H1 (cell line): ENCODE data around the gene TMC4. TPM values are rescaled to one million over a fixed set of nuclear protein-coding genes. Genes with fewer than 3 reads are reported as not detected.

Source experiments
- CTCF ChIA-PET: fragments of 300-600 bp; sonication (Branson Sonifier 250); formaldehyde crosslinking; loops from one replicate; lab custom pipeline; 2021; ENCODE audit not compliant: partially characterized antibody; lab: Charles Lee
- POLR2A ChIA-PET: fragments of 300-600 bp; sonication (Branson Sonifier 250); formaldehyde crosslinking; loops from one replicate; lab custom pipeline; 2021; ENCODE audit warnings: inconsistent platforms; ENCODE audit not compliant: partially characterized antibody; lab: Charles Lee
- DNase-seq, 2 experiments: peaks; one replicate each; pipeline versions ENCODE4 v3.0.0 to v3.0.0-alpha.2; 2010 to 2022; ENCODE audit warnings: low spot score in 2 of 2, low read depth in 1 of 2, mixed read lengths in 1 of 2
- FAIRE-seq: peaks from 2 replicates; lab custom pipeline; 2011; peaks lifted over from hg19 to GRCh38; lab: Jason Lieb, UNC
- H2AFZ ChIP-seq: 2 replicates; pipeline ENCODE4 v1.8.1; 2012; ENCODE audit warnings: low read length, inconsistent platforms
- H2AK5ac ChIP-seq: 2 replicates; pipeline ENCODE4 v1.6.1; 2013; ENCODE audit warnings: low read depth, low read length
- H2BK120ac ChIP-seq: replicated peaks from 2 replicates; pipeline ENCODE3; 2013; ENCODE audit warnings: low read depth, low read length, inconsistent platforms
- H2BK12ac ChIP-seq: 2 replicates; pipeline ENCODE4 v1.6.1; 2013; ENCODE audit warnings: low read depth, low read length
- H2BK15ac ChIP-seq: 2 replicates; pipeline ENCODE4 v1.6.1; 2013; ENCODE audit warnings: low read length
- H2BK20ac ChIP-seq: 2 replicates; pipeline ENCODE4 v1.6.1; 2013; ENCODE audit warnings: low read length
- H2BK5ac ChIP-seq: 2 replicates; pipeline ENCODE4 v1.6.1; 2013; ENCODE audit warnings: low read depth, low read length
- H3K14ac ChIP-seq: 2 replicates; pipeline ENCODE4 v1.6.1; 2013; ENCODE audit warnings: inconsistent platforms; ENCODE audit not compliant: insufficient read length
- H3K18ac ChIP-seq: 2 replicates; pipeline ENCODE4 v1.6.1; 2013; ENCODE audit warnings: low read length; ENCODE audit errors: extremely low read depth
- H3K23ac ChIP-seq: 2 replicates; pipeline ENCODE4 v1.6.1; 2013; ENCODE audit warnings: inconsistent platforms; ENCODE audit not compliant: insufficient read length
- H3K23me2 ChIP-seq: 2 replicates; pipeline ENCODE4 v1.6.1; 2013; ENCODE audit warnings: low read depth, low read length
- H3K27ac ChIP-seq: 2 replicates; pipeline ENCODE4 v1.6.1; 2011; ENCODE audit warnings: low read depth, low read length, inconsistent platforms
- H3K27me3 ChIP-seq, 4 experiments: replicated peaks in 1 of 4; 1 replicate in 1 of 4; 2 replicates in 3 of 4; pipeline versions ENCODE4 v1.6.1 to v1.8.1; 2011 to 2013; ENCODE audit warnings: low read length in 3 of 4, mild to moderate bottlenecking in 3 of 4, inconsistent platforms in 2 of 4, mixed read lengths in 2 of 4, moderate library complexity in 1 of 4; ENCODE audit not compliant: control insufficient read depth in 3 of 4, insufficient read depth in 3 of 4; ENCODE audit errors: extremely low read depth in 1 of 4
- H3K36me3 ChIP-seq, 4 experiments: 2 replicates each; pipeline versions ENCODE4 v1.6.1 to v1.8.1; 2011 to 2013; ENCODE audit warnings: mild to moderate bottlenecking in 4 of 4, low read length in 3 of 4, moderate library complexity in 2 of 4, control low read depth in 1 of 4, inconsistent platforms in 1 of 4; ENCODE audit not compliant: insufficient read depth in 4 of 4, control insufficient read depth in 2 of 4
- H3K4ac ChIP-seq: replicated peaks from 2 replicates; pipeline ENCODE3; 2013; ENCODE audit warnings: low read length, low read depth, mixed read lengths, inconsistent platforms; ENCODE audit not compliant: insufficient read length
- H3K4me1 ChIP-seq, 4 experiments: replicated peaks in 1 of 4; 1 replicate in 1 of 4; 2 replicates in 3 of 4; pipeline versions ENCODE4 v1.6.1 to v1.8.1; 2011 to 2013; ENCODE audit warnings: low read length in 3 of 4, inconsistent platforms in 2 of 4, mixed read lengths in 1 of 4; ENCODE audit not compliant: insufficient read depth in 4 of 4, control insufficient read depth in 3 of 4
- H3K4me2 ChIP-seq, 2 experiments: 2 replicates each; pipeline versions ENCODE4 v1.6.1 to v1.8.1; 2011 to 2013; ENCODE audit warnings: low read depth in 2 of 2, low read length in 2 of 2, control low read depth in 1 of 2, inconsistent platforms in 1 of 2, mild to moderate bottlenecking in 1 of 2; ENCODE audit not compliant: insufficient read depth in 1 of 2
- H3K4me3 ChIP-seq, 4 experiments: fragments of 200-600, 300-600 bp in 1 of 4; sonication (generic), shearing (Covaris generic), sonication (Bioruptor Twin) in 1 of 4; 2 replicates each; pipeline versions ENCODE4 v1.5.1 to v1.8.1; 2011 to 2016; ENCODE audit warnings: low read length in 4 of 4, low read depth in 3 of 4, control low read depth in 2 of 4, inconsistent platforms in 2 of 4, mild to moderate bottlenecking in 2 of 4, mixed read lengths in 1 of 4, moderate library complexity in 1 of 4; ENCODE audit not compliant: insufficient read depth in 2 of 4; ENCODE audit errors: extremely low read depth in 1 of 4
- H3K56ac ChIP-seq: replicated peaks from 2 replicates; pipeline ENCODE3; 2013; ENCODE audit warnings: low read depth, mild to moderate bottlenecking, mixed read lengths, low read length, inconsistent platforms; ENCODE audit not compliant: insufficient read length
- H3K79me1 ChIP-seq: 2 replicates; pipeline ENCODE4 v1.6.1; 2013; ENCODE audit warnings: low read depth, low read length, control low read depth
- H3K79me2 ChIP-seq, 2 experiments: 2 replicates each; pipeline versions ENCODE4 v1.6.1 to v1.8.1; 2012 to 2013; ENCODE audit warnings: low read length in 2 of 2, mild to moderate bottlenecking in 2 of 2, inconsistent platforms in 1 of 2; ENCODE audit not compliant: insufficient read depth in 2 of 2, control insufficient read depth in 1 of 2
- H3K9ac ChIP-seq, 4 experiments: replicated peaks in 1 of 4; 1 replicate in 1 of 4; 2 replicates in 3 of 4; pipeline versions ENCODE4 v1.6.1 to v1.8.1; 2011 to 2013; ENCODE audit warnings: low read depth in 3 of 4, low read length in 3 of 4, control low read depth in 2 of 4, mild to moderate bottlenecking in 2 of 4, moderate library complexity in 2 of 4, inconsistent platforms in 1 of 4; ENCODE audit errors: extremely low read depth in 1 of 4
- H3K9me3 ChIP-seq, 2 experiments: 2 replicates each; pipeline versions ENCODE4 v1.6.1 to v1.8.1; 2012 to 2013; ENCODE audit warnings: mild to moderate bottlenecking in 2 of 2, moderate library complexity in 2 of 2, control low read depth in 1 of 2, inconsistent platforms in 1 of 2, low read depth in 1 of 2, low read length in 1 of 2, mixed read lengths in 1 of 2; ENCODE audit not compliant: insufficient read depth in 2 of 2
- H4K20me1 ChIP-seq, 2 experiments: replicated peaks in 1 of 2; 2 replicates each; pipeline versions ENCODE3 to v1.8.1; 2011 to 2013; ENCODE audit warnings: inconsistent platforms in 2 of 2, low read length in 2 of 2, mild to moderate bottlenecking in 1 of 2; ENCODE audit not compliant: insufficient read depth in 2 of 2, control insufficient read depth in 1 of 2
- H4K5ac ChIP-seq: 2 replicates; pipeline ENCODE4 v1.6.1; 2013; ENCODE audit warnings: low read length, low read depth, mixed read lengths, inconsistent platforms; ENCODE audit not compliant: insufficient read length
- H4K8ac ChIP-seq: 2 replicates; pipeline ENCODE4 v1.8.0; 2013; ENCODE audit warnings: mild to moderate bottlenecking, moderate library complexity, low read length, inconsistent platforms; ENCODE audit not compliant: insufficient read depth; ENCODE audit errors: extremely low read depth
- H4K91ac ChIP-seq: replicated peaks from 2 replicates; pipeline ENCODE3; 2013; ENCODE audit warnings: low read length, mixed read lengths, inconsistent platforms; ENCODE audit not compliant: insufficient read length
- MAFK ChIP-seq: IDR thresholded peaks from 2 replicates; pipeline ENCODE4 v1.6.1; 2012; ENCODE audit warnings: low read depth, mild to moderate bottlenecking, improper control_type of control experiment, low read length
- POLR2A ChIP-seq, 2 experiments: IDR thresholded peaks; 1 replicate in 1 of 2; 2 replicates in 1 of 2; pipeline ENCODE4 v1.6.1; 2011; ENCODE audit warnings: low read depth in 2 of 2, low read length in 2 of 2, mild to moderate bottlenecking in 2 of 2; ENCODE audit errors: control extremely low read depth in 1 of 2
- POLR2AphosphoS5 ChIP-seq: IDR thresholded peaks from 2 replicates; pipeline ENCODE4 v1.6.1; 2011; ENCODE audit warnings: low read depth, low read length
- RFX5 ChIP-seq: IDR thresholded peaks from 2 replicates; pipeline ENCODE4 v1.6.1; 2011; ENCODE audit warnings: low read depth, low read length, improper control_type of control experiment, borderline replicate concordance
- WGBS, 2 experiments: shearing (Covaris generic) in 1 of 2; methylation state at CpG; one replicate each; pipeline versions ENCODE4 v1.1.6 to v1.1.7; 2013 to 2015; ENCODE audit warnings: low lambda C conversion rate in 2 of 2, mixed read lengths in 2 of 2, inconsistent platforms in 1 of 2, low coverage in 1 of 2, missing lambda C conversion rate in 1 of 2; ENCODE audit not compliant: insufficient replicate concordance in 2 of 2, insufficient coverage in 1 of 2, insufficient read length in 1 of 2; ENCODE audit errors: extremely low coverage in 1 of 2, missing lambda C conversion rate in 1 of 2; 5-methylcytosine and 5-hydroxymethylcytosine counted together
- polyA plus RNA-seq, 7 experiments: library from polyadenylated mRNA; depleted of rRNA in 3 of 7; stranded (reverse) in 5 of 7; unstranded in 2 of 7; fragments of >200 nt in 5 of 7; fragments of 200-250 nt in 2 of 7; gene quantifications; 1 replicate in 5 of 7; 2 replicates in 1 of 7; 4 replicates in 1 of 7; pipeline versions ENCODE4 v1.2.1 to v1.2.3, GENCODE V29; 2011 to 2013; ENCODE audit warnings: missing spikeins in 2 of 7, mixed read lengths in 2 of 7
- total RNA-seq: library from RNA; stranded (reverse); fragmentation: NEBNext Ultra II Directional; extraction: Animal tissue kit (Norgen Biotek cat#: 25700); gene quantifications from 2 replicates; pipeline ENCODE4 v1.2.1, GENCODE V29; 2021

Gene TMC4
- total and polyA plus RNA-seq, 2 of the 8 experiments (the other 6 are each of a cell fraction or from before 2014, with no cell fraction given): 5.5 to 6.3 TPM

GRCh38 chr19:54206030-54206830, 33.3 kb upstream of the TMC4 start:
- no peak overlapping the region for H2BK15ac ChIP-seq

More at GRCh38 chr19:54206030-54206830, 33.3 kb upstream of the TMC4 start:
- no peak overlapping the region for H2AFZ ChIP-seq
- no peak overlapping the region for H2AK5ac ChIP-seq
- peak overlapping the region; percentile 4 to 22; a peak in 1 of 4 replicates for H3K4me2 ChIP-seq
- no peak overlapping the region for H3K18ac ChIP-seq
- TF ChIP-seq POLR2A (IDR thresholded peaks at IDR 0.05; ENCODE audit: control extremely low read depth in 1 of 2, low read depth in 2 of 2, low read length in 2 of 2) (peak; percentile 16 to 30; a peak in 2 of 3 replicates), RFX5 (no peak), MAFK (no peak), POLR2AphosphoS5 (peak; percentile 76; the same call in 1 of the 2 replicates)
- TF ChIP-seq, all 59 proteins: peak for 2
- H3K36me3 ChIP-seq: peaks cover 47 to 71% (median 63%) of the 10 kb centered on the region in 4 experiments
- H4K8ac ChIP-seq: peak overlapping the region; percentile 20
- H4K5ac ChIP-seq: no peak overlapping the region
- no peak overlapping the region for H3K27ac ChIP-seq
- peaks cover 12 to 25% (median 19%) of the 10 kb centered on the region in 4 experiments for H3K4me1 ChIP-seq
- H2BK20ac ChIP-seq: no peak overlapping the region
- peaks cover 30 to 57% of the 10 kb centered on the region in 2 experiments for H3K79me2 ChIP-seq
- peaks cover 20% of the 10 kb centered on the region for H3K23me2 ChIP-seq
- no peak overlapping the region for H3K56ac ChIP-seq
- no peak overlapping the region for H2BK120ac ChIP-seq
- 0 out of 8 replicates have a peak overlapping the region, but pooled peaks of 1 of the 4 experiments have one; percentile 10 for H3K4me3 ChIP-seq
- no peak overlapping the region for H2BK12ac ChIP-seq
- H3K14ac ChIP-seq: no peak overlapping the region
- H4K20me1 ChIP-seq: peaks cover 57 to 63% of the 10 kb centered on the region in 2 experiments
- H3K4ac ChIP-seq: no peak overlapping the region
- no peaks in the 10 kb centered on the region for H3K9me3 ChIP-seq
- no peaks in the 10 kb centered on the region for H3K27me3 ChIP-seq
- 93% methylated on average over 24 of the region's 27 CpGs; no CpG with 5 or more reads in 1 of the 2 experiments for WGBS, 2 experiments
- ChIA-PET CTCF (interaction anchor here (0.8 to 1.0 kb wide), 2 partner anchors 9 to 36 kb away, joined by 3 to 4 read pairs; no protein-coding TSS in a partner anchor), POLR2A (interaction anchor here (0.7 to 23.4 kb wide), 22 partner anchors 11 to 216 kb away, joined by 3 to 909 read pairs (median 5); partner anchors contain the start of genes LILRB3, MBOAT7, RPS9 and TMC4)
- H2BK5ac ChIP-seq: 0 out of 2 replicates have a peak overlapping the region, but pooled peaks have one; percentile 3
- FAIRE-seq (no peak), DNase-seq (no peak)
- H3K79me1 ChIP-seq: peaks cover 21% of the 10 kb centered on the region
- no peak overlapping the region for H4K91ac ChIP-seq
- H3K9ac ChIP-seq: no peak overlapping the region; a peak in 1 of 7 replicates
- H3K23ac ChIP-seq: no peak overlapping the region
